ENCODE data around the gene CFAP74. TPM values are rescaled to one million over a fixed set of nuclear protein-coding genes. Genes with fewer than 3 reads are reported as not detected.

CFAP74 gene
- total RNA-seq, 4 donors from 2014 or later = not detected

- no peaks in the 10 kb centered on the region for H3K36me3 ChIP-seq
- 79 to 80% methylated on average over 3 of the region's 3 CpGs for WGBS, 2 donors
- H3K9me3 ChIP-seq = no peaks in the 10 kb centered on the region
- no peak overlapping the region for H3K4me3 ChIP-seq
- TF ChIP-seq POLR2A (IDR thresholded peaks at IDR 0.05) (no peak), CTCF (IDR thresholded peaks at IDR 0.05) (no peak), EP300 (IDR thresholded peaks at IDR 0.05) (no peak)
- H3K27me3 ChIP-seq = peaks cover 2 to 51% of the 10 kb centered on the region in 2 donors
- no peaks in the 10 kb centered on the region for H3K4me1 ChIP-seq
- H3K27ac ChIP-seq = no peak overlapping the region
- DNase-seq (ENCODE audit: low spot score in 2 of 2) = no peak
These were observed 35.7 kb downstream of the CFAP74 start for GRCh38 chr1:1967879-1968278.

GRCh38 chr1:1967151-1967550 is 36.4 kb downstream of the CFAP74 start:
- WGBS, 2 donors = 73 to 81% methylated on average over 15 to 16 of the region's 16 CpGs
- TF ChIP-seq CTCF (IDR thresholded peaks at IDR 0.05) = no peak
- H3K27me3 ChIP-seq = peaks cover 2 to 50% of the 10 kb centered on the region in 2 donors

GRCh38 chr1:1966071-1966740 is 37.4 kb downstream of the CFAP74 start:
- DNase-seq (ENCODE audit: low spot score in 2 of 2) = no peak
- Histone ChIP-seq H3K9me3 (no peaks in the 10 kb centered on the region), H3K4me3 (no peak overlapping the region), H3K27ac (no peak overlapping the region), H3K36me3 (no peaks in the 10 kb centered on the region), H3K4me1 (no peaks in the 10 kb centered on the region), H3K27me3 (peaks cover 2 to 59% of the 10 kb centered on the region in 2 donors)
- 52 to 55% methylated on average over 37 to 38 of the region's 38 CpGs for WGBS, 2 donors
- TF ChIP-seq CTCF (IDR thresholded peaks at IDR 0.05) (no peak), POLR2A (IDR thresholded peaks at IDR 0.05) (no peak), EP300 (IDR thresholded peaks at IDR 0.05) (no peak)

More at GRCh38 chr1:1967151-1967550, 36.4 kb downstream of the CFAP74 start:
- H3K27ac ChIP-seq = no peak overlapping the region
- no peaks in the 10 kb centered on the region for H3K4me1 ChIP-seq
- DNase-seq (ENCODE audit: low spot score in 2 of 2) = no peak
- H3K9me3 ChIP-seq = no peaks in the 10 kb centered on the region
- H3K36me3 ChIP-seq = no peaks in the 10 kb centered on the region
- no peak overlapping the region for H3K4me3 ChIP-seq

GRCh38 chr1:1965546-1965945 is 38.0 kb downstream of the CFAP74 start:
- no peaks in the 10 kb centered on the region for H3K9me3 ChIP-seq
- no peaks in the 10 kb centered on the region for H3K4me1 ChIP-seq
- H3K27me3 ChIP-seq = peaks cover 2 to 65% of the 10 kb centered on the region in 2 donors
- WGBS, 2 donors = 65 to 75% methylated on average over 8 to 10 of the region's 10 CpGs
- no peaks in the 10 kb centered on the region for H3K36me3 ChIP-seq
- no peak overlapping the region for H3K4me3 ChIP-seq
- TF ChIP-seq EP300 (IDR thresholded peaks at IDR 0.05) = no peak
- no peak overlapping the region for H3K27ac ChIP-seq
- no peak for DNase-seq (ENCODE audit: low spot score in 2 of 2)

GRCh38 chr1:1964811-1965210 is 38.8 kb downstream of the CFAP74 start:
- Histone ChIP-seq H3K36me3 (no peaks in the 10 kb centered on the region), H3K4me3 (no peak overlapping the region), H3K9me3 (no peaks in the 10 kb centered on the region), H3K4me1 (peaks cover 0 to 4% (median 0%) of the 10 kb centered on the region in 4 donors), H3K27me3 (peaks cover 2 to 72% of the 10 kb centered on the region in 2 donors), H3K27ac (no peak overlapping the region)
- 73 to 76% methylated on average over 19 to 25 of the region's 25 CpGs for WGBS, 2 donors
- no peak for DNase-seq (ENCODE audit: low spot score in 2 of 2)
- TF ChIP-seq EP300 (IDR thresholded peaks at IDR 0.05) (no peak), CTCF (IDR thresholded peaks at IDR 0.05) (no peak)

All from tibial nerve (tissue), 4 donors.